ENCODE results near the gene PRSS2.
"Not testable (repeated sequence)": the region's sequence is repeated elsewhere in the genome, so short reads cannot be mapped to it uniquely, and the experiment has no call there.

GRCh38 chr7:142748410-142748809 lies 22.4 kb upstream of the PRSS2 start:
- TF ChIP-seq CTCF (conservative IDR thresholded peaks at IDR 0.05; ENCODE audit: low read depth, low read length); EZH2 (IDR thresholded peaks at IDR 0.05; ENCODE audit: low read length, unreplicated experiment): not testable (repeated sequence)
